ENCODE data around the gene EME2.

- TF ChIP-seq CTCF (conservative IDR thresholded peaks at IDR 0.05), result no peak
- no peak for TF ChIP-seq ZFX (IDR thresholded peaks at IDR 0.05)
Measured at GRCh38 chr16:1745900-1746692, 26.5 kb upstream of the EME2 start.
